Measurements from ENCODE around the gene SECISBP2L. TPM values are rescaled to one million over a fixed set of nuclear protein-coding genes. Genes with fewer than 3 reads are reported as not detected.

The SECISBP2L gene
- total and polyA plus RNA-seq, 2 donors (not counting 1 experiment from before 2014, with no cell fraction given): 13.0 to 121 TPM

DNA sequence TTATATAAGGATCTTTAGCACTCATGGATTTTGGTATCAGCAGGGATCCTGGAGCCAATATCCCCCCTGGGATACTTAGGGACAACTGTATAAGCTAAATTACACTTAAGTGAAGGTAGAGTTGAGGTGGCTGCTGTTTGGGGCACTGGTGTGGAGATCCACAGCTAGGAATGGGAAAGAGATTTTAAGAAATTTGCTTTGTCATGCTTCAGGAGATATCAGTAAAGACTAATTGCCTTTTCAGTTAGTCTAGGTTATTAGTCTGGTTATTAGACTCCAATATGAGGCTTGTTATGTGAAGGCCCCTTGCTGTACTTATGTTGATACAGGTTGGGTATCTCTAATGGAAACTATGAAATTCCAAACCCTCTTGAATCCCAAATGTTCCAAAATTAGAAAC, 1.2 kb upstream of the SECISBP2L start:
- ChIA-PET CTCF (interaction anchor here (0.6 to 3.4 kb wide), 7 partner anchors 13 to 374 kb away, joined by 3 to 33 read pairs (median 4); partner anchors contain the start of genes COPS2 and EID1), POLR2A (no interaction called here)
- H4K20me1 ChIP-seq (ENCODE audit: control insufficient read depth, insufficient read depth, low read length, poor library complexity, severe bottlenecking): peaks cover 17% of the 10 kb centered on the region
- no peak overlapping the region for H3K4me3 Mint-ChIP-seq
- H3K27ac Mint-ChIP-seq: peak overlapping the region; percentile 21
- peak; percentile 9 for DNase-seq
- H3K4me3 ChIP-seq (ENCODE audit: control extremely low read depth in 1 of 5, extremely low read depth in 1 of 5, insufficient read depth in 1 of 5, low read depth in 2 of 5, low read length in 4 of 5): no peak overlapping the region
- H3K9me3 ChIP-seq (ENCODE audit: control extremely low read depth in 1 of 3, control insufficient read depth in 2 of 3, insufficient read depth in 1 of 3, low read length in 2 of 3): peaks cover 0 to 6% (median 0%) of the 10 kb centered on the region in 3 donors
- TF ChIP-seq, protein P1, sequence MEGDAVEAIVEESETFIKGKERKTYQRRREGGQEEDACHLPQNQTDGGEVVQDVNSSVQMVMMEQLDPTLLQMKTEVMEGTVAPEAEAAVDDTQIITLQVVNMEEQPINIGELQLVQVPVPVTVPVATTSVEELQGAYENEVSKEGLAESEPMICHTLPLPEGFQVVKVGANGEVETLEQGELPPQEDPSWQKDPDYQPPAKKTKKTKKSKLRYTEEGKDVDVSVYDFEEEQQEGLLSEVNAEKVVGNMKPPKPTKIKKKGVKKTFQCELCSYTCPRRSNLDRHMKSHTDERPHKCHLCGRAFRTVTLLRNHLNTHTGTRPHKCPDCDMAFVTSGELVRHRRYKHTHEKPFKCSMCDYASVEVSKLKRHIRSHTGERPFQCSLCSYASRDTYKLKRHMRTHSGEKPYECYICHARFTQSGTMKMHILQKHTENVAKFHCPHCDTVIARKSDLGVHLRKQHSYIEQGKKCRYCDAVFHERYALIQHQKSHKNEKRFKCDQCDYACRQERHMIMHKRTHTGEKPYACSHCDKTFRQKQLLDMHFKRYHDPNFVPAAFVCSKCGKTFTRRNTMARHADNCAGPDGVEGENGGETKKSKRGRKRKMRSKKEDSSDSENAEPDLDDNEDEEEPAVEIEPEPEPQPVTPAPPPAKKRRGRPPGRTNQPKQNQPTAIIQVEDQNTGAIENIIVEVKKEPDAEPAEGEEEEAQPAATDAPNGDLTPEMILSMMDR (IDR thresholded peaks at IDR 0.05): no peak
- TF ChIP-seq EZH2 (IDR thresholded peaks at IDR 0.05; ENCODE audit: borderline replicate concordance, insufficient read depth, low read depth, low read length, poor library complexity, severe bottlenecking): no peak
- intact Hi-C loops (cut with micrococcal nuclease): loop anchor here (2.0 to 10.0 kb wide), 8 partner anchors 65 to 1717 kb away; partner anchors contain the start of genes DTWD1, DUT, FAM227B and GABPB1
- H3K27me3 ChIP-seq (replicated peaks in 1 of 4; ENCODE audit: control extremely low read depth in 1 of 4, control insufficient read depth in 3 of 4, insufficient read depth in 4 of 4, low read length in 3 of 4): no peaks in the 10 kb centered on the region
- no peak overlapping the region for H2AFZ ChIP-seq (ENCODE audit: insufficient read depth, low read depth, low read length, poor library complexity, severe bottlenecking)
- no peaks in the 10 kb centered on the region for H3K36me3 ChIP-seq (replicated peaks in 1 of 2; ENCODE audit: control extremely low read depth in 1 of 2, control insufficient read depth in 1 of 2, extremely low read depth in 1 of 2, insufficient read depth in 2 of 2, low read length in 1 of 2)
- H3K9me3 Mint-ChIP-seq (ENCODE audit: insufficient read depth): no peaks in the 10 kb centered on the region
- ATAC-seq (ENCODE audit: low read depth): no peak
- H3K4me1 Mint-ChIP-seq: peaks cover 24% of the 10 kb centered on the region
- H3K27me3 Mint-ChIP-seq: no peaks in the 10 kb centered on the region
- peaks cover 12 to 16% of the 10 kb centered on the region in 2 donors for H3K4me1 ChIP-seq (ENCODE audit: control insufficient read depth in 2 of 2, insufficient read depth in 2 of 2, low read length in 2 of 2)
- H3K4me2 ChIP-seq (replicated peaks; ENCODE audit: low read depth, low read length, poor library complexity, severe bottlenecking): no peak overlapping the region
- no peak overlapping the region for H3K9ac ChIP-seq (ENCODE audit: low read length)
- H3K27ac ChIP-seq (ENCODE audit: low read length in 2 of 2): no peak overlapping the region
- H3K79me2 ChIP-seq (ENCODE audit: control insufficient read depth, insufficient read depth, low read length): peaks cover 31% of the 10 kb centered on the region

DNA sequence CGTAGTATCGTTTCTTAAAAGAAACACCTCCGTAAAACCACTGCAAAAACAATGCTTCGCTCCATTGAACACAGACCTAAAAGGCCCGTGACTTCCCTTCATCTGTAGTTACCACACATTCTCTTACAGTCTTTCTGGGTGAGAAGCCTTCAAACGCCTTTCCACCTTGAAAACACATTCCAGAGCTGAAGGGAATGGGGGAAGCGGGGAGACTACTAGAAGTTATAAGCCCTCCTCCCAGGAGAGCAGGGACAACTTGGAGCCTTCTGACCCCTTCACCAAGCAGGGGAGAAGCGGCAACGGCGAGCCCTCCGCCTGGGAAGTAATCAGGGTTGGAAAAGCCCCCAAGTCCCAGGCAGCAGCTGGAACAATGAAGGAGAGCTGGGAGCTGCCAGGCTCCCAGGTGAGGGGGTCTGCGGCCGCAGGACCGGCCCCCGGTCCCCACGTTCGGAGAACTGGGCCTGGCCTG, 461 bp downstream of the SECISBP2L start:
- no peaks in the 10 kb centered on the region for H3K27me3 Mint-ChIP-seq
- ChIA-PET POLR2A (interaction anchor here (1.7 kb wide), 1 partner anchor 110 kb away, joined by 7 read pairs; the partner anchor contains the start of gene COPS2), CTCF (interaction anchor here (0.7 to 3.4 kb wide), 6 partner anchors 15 to 110 kb away, joined by 3 to 33 read pairs (median 4); partner anchors contain the start of gene COPS2)
- TF ChIP-seq, protein P1 (IDR thresholded peaks at IDR 0.05): no peak
- no peak for TF ChIP-seq EZH2 (IDR thresholded peaks at IDR 0.05; ENCODE audit: borderline replicate concordance, insufficient read depth, low read depth, low read length, poor library complexity, severe bottlenecking)
- H3K4me1 ChIP-seq (ENCODE audit: control insufficient read depth in 2 of 2, insufficient read depth in 2 of 2, low read length in 2 of 2): peaks cover 12 to 19% of the 10 kb centered on the region in 2 donors
- peak overlapping the region; percentile 95 for H3K4me3 Mint-ChIP-seq
- H3K4me2 ChIP-seq (replicated peaks; ENCODE audit: low read depth, low read length, poor library complexity, severe bottlenecking): peak overlapping the region; percentile 81
- no peaks in the 10 kb centered on the region for H3K27me3 ChIP-seq (replicated peaks in 1 of 4; ENCODE audit: control extremely low read depth in 1 of 4, control insufficient read depth in 3 of 4, insufficient read depth in 4 of 4, low read length in 3 of 4)
- 0% methylated on average over 11 of the region's 17 CpGs for WGBS (ENCODE audit: insufficient coverage)
- DNase-seq (peak; percentile 78), ATAC-seq (ENCODE audit: low read depth) (peak; percentile 25)
- H2AFZ ChIP-seq (ENCODE audit: insufficient read depth, low read depth, low read length, poor library complexity, severe bottlenecking): peak overlapping the region; percentile 79
- H3K4me3 ChIP-seq (ENCODE audit: control extremely low read depth in 1 of 5, extremely low read depth in 1 of 5, insufficient read depth in 1 of 5, low read depth in 2 of 5, low read length in 4 of 5): peak overlapping the region; percentile 78 to 98 (median 80)
- peaks cover 48% of the 10 kb centered on the region for H3K79me2 ChIP-seq (ENCODE audit: control insufficient read depth, insufficient read depth, low read length)
- intact Hi-C loops (cut with micrococcal nuclease): loop anchor here (1.0 to 10.0 kb wide), 11 partner anchors 67 to 1719 kb away; partner anchors contain the start of genes CEP152, COPS2, DTWD1 and DUT
- peak overlapping the region; percentile 83 to 89 for H3K27ac ChIP-seq (ENCODE audit: low read length in 2 of 2)
- H3K27ac Mint-ChIP-seq: peak overlapping the region; percentile 98
- peaks cover 36% of the 10 kb centered on the region for H3K4me1 Mint-ChIP-seq
- no peaks in the 10 kb centered on the region for H3K9me3 Mint-ChIP-seq (ENCODE audit: insufficient read depth)
- H3K9ac ChIP-seq (ENCODE audit: low read length): peak overlapping the region; percentile 89
- H3K9me3 ChIP-seq (ENCODE audit: control extremely low read depth in 1 of 3, control insufficient read depth in 2 of 3, insufficient read depth in 1 of 3, low read length in 2 of 3): no peaks in the 10 kb centered on the region
- no peaks in the 10 kb centered on the region for H3K36me3 ChIP-seq (replicated peaks in 1 of 2; ENCODE audit: control extremely low read depth in 1 of 2, control insufficient read depth in 1 of 2, extremely low read depth in 1 of 2, insufficient read depth in 2 of 2, low read length in 1 of 2)
- H4K20me1 ChIP-seq (ENCODE audit: control insufficient read depth, insufficient read depth, low read length, poor library complexity, severe bottlenecking): peaks cover 34% of the 10 kb centered on the region
